Measurements from ENCODE around the gene LRRC14B. TPM values are rescaled to one million over a fixed set of nuclear protein-coding genes. Genes with fewer than 3 reads are reported as not detected.

Gene LRRC14B
- total RNA-seq, 1 donor from 2014 or later, result not detected

DNA sequence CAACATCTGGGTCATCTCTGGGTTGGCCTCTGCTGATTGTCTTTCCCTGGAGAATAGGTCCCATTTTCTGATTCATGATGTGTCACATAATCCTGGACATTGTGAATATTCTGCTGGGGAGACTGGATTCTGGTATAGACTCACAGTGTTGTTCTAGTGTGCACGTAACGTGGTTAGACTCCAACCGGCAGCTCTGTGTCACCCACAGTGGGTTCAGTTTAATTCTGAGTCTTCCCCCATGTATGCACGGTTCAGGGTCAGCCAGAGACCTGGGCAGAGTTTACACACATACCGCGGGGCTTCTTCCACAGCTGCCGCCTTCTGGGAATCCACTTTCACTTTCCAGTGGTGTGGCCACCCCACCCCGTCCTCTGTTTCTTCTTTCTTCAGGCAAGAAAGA is 38.0 kb upstream of the LRRC14B start:
- H3K4me1 Mint-ChIP-seq (ENCODE audit: low read depth), result peaks cover 24% of the 10 kb centered on the region
- peaks cover 8% of the 10 kb centered on the region for H3K27me3 Mint-ChIP-seq (ENCODE audit: low read depth)
- no peak overlapping the region for H3K27ac Mint-ChIP-seq (ENCODE audit: unreplicated experiment)
- peaks cover 3% of the 10 kb centered on the region for H3K36me3 Mint-ChIP-seq (ENCODE audit: low read depth)
- no peak for TF ChIP-seq CTCF (IDR thresholded peaks at IDR 0.05)
- H3K4me3 Mint-ChIP-seq (ENCODE audit: unreplicated experiment), result no peak overlapping the region
- peaks cover 7% of the 10 kb centered on the region for H3K9me3 Mint-ChIP-seq (ENCODE audit: low read depth)
- DNase-seq (ENCODE audit: low spot score), result no peak

GRCh38 chr5:154236-154635 is 37.1 kb upstream of the LRRC14B start:
- no peak overlapping the region for H3K27ac Mint-ChIP-seq (ENCODE audit: unreplicated experiment)
- peaks cover 28% of the 10 kb centered on the region for H3K4me1 Mint-ChIP-seq (ENCODE audit: low read depth)
- H3K27me3 Mint-ChIP-seq (ENCODE audit: low read depth), result peaks cover 8% of the 10 kb centered on the region
- peaks cover 3% of the 10 kb centered on the region for H3K36me3 Mint-ChIP-seq (ENCODE audit: low read depth)
- no peak for TF ChIP-seq CTCF (IDR thresholded peaks at IDR 0.05)
- H3K4me3 Mint-ChIP-seq (ENCODE audit: unreplicated experiment), result no peak overlapping the region
- peak; percentile 48 for DNase-seq (ENCODE audit: low spot score)
- peaks cover 5% of the 10 kb centered on the region for H3K9me3 Mint-ChIP-seq (ENCODE audit: low read depth)

DNA sequence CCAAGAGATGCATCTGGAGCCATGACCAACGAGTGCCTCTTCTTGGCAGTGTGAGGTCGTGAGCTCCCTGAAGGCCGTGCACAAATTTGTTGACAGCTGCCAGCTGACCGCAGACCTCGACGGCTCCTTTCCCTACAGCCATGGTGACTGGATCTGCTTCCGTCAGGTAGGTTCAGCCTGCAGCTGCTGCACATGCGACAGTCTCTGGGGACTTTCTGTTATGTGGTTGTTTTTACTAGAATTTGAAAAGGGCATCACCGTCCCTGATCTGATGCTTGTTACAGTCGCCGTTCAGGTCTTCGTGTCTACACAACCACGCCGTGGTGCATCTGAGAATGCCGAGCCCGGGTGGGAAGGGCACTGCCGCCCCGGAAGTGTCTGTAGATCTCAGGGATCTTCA is 36.5 kb upstream of the LRRC14B start:
- TF ChIP-seq CTCF (IDR thresholded peaks at IDR 0.05), result no peak
- Mint-ChIP-seq H3K9me3 (ENCODE audit: low read depth) (no peaks in the 10 kb centered on the region), H3K27ac (ENCODE audit: unreplicated experiment) (no peak overlapping the region), H3K4me1 (ENCODE audit: low read depth) (peaks cover 28% of the 10 kb centered on the region), H3K36me3 (ENCODE audit: low read depth) (peaks cover 3% of the 10 kb centered on the region), H3K27me3 (ENCODE audit: low read depth) (peaks cover 8% of the 10 kb centered on the region), H3K4me3 (ENCODE audit: unreplicated experiment) (no peak overlapping the region)
- peak; percentile 38 for DNase-seq (ENCODE audit: low spot score)

DNA sequence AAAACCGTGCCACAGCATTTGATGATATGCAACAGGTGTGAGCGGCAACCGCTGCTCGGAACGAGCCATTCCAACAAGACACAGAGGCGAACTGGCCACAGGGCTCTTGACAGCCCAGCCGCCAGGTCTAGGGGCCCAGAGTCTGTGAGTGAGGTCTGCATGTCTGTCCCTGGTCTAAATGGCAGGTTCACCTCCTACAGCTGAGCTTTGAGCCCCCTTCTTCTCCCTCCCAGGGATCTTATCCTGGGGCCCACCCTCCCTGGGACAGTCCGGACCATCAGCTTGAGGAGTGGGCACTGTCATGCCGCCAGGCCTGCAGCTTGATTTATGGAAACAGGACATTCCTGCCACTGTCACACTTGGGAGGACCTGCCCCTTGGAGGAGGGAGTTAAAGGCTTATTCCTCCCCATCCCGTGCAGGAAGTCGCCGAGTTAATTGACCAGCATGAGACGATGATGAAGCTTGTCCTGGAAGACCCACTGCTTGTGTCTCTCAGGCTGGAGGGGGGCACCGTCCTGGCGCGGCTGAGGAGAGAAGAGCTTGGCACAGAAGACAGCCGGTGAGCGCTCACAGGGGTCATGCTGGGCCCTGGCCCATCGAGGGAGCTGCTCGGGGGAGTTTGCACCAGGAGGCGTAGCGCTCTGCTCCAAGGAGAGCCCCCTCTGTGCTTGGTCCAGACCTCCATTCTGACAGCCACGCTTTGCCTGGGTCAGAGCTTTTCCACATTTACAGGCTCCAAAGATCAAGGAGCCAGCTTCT is 35.5 kb upstream of the LRRC14B start:
- Mint-ChIP-seq H3K4me1 (ENCODE audit: low read depth) (peaks cover 30% of the 10 kb centered on the region), H3K4me3 (ENCODE audit: unreplicated experiment) (no peak overlapping the region), H3K36me3 (ENCODE audit: low read depth) (peaks cover 3% of the 10 kb centered on the region), H3K9me3 (ENCODE audit: low read depth) (no peaks in the 10 kb centered on the region), H3K27ac (ENCODE audit: unreplicated experiment) (no peak overlapping the region), H3K27me3 (ENCODE audit: low read depth) (peaks cover 8% of the 10 kb centered on the region)
- no peak for TF ChIP-seq CTCF (IDR thresholded peaks at IDR 0.05)
- peak; percentile 86 for DNase-seq (ENCODE audit: low spot score)

GRCh38 chr5:156411-157072 is 34.8 kb upstream of the LRRC14B start:
- TF ChIP-seq CTCF (IDR thresholded peaks at IDR 0.05), result no peak
- DNase-seq (ENCODE audit: low spot score), result peak; percentile 86
- peaks cover 8% of the 10 kb centered on the region for H3K27me3 Mint-ChIP-seq (ENCODE audit: low read depth)

More at GRCh38 chr5:156411-157072, 34.8 kb upstream of the LRRC14B start:
- H3K36me3 Mint-ChIP-seq (ENCODE audit: low read depth), result peaks cover 3% of the 10 kb centered on the region
- no peak overlapping the region for H3K4me3 Mint-ChIP-seq (ENCODE audit: unreplicated experiment)
- peaks cover 37% of the 10 kb centered on the region for H3K4me1 Mint-ChIP-seq (ENCODE audit: low read depth)
- no peaks in the 10 kb centered on the region for H3K9me3 Mint-ChIP-seq (ENCODE audit: low read depth)
- H3K27ac Mint-ChIP-seq (ENCODE audit: unreplicated experiment), result no peak overlapping the region
